ENCODE data around the gene PDZD8.

DNA sequence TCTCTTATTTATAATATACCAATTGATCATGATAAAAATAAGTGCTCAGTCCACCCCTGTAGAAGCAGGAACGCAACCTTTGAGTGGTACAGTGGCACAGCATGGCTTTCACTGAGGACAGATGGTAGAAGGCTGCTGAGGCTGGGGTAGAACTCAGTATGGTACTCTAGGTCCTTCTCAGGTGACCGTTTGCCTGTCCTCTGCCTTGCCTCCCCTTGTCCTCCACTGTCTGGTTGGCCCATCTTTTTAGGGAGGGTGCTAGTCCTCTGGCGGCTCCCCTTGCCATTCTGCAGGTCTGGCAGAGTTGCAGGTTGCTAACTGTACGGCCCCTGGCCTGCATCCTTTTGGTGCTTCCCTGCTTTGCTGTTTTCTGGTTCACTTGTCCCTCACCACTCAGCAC is 107.0 kb downstream of the PDZD8 start:
- no peak for TF ChIP-seq RAD21 (conservative IDR thresholded peaks at IDR 0.05)
- TF ChIP-seq, protein P1, sequence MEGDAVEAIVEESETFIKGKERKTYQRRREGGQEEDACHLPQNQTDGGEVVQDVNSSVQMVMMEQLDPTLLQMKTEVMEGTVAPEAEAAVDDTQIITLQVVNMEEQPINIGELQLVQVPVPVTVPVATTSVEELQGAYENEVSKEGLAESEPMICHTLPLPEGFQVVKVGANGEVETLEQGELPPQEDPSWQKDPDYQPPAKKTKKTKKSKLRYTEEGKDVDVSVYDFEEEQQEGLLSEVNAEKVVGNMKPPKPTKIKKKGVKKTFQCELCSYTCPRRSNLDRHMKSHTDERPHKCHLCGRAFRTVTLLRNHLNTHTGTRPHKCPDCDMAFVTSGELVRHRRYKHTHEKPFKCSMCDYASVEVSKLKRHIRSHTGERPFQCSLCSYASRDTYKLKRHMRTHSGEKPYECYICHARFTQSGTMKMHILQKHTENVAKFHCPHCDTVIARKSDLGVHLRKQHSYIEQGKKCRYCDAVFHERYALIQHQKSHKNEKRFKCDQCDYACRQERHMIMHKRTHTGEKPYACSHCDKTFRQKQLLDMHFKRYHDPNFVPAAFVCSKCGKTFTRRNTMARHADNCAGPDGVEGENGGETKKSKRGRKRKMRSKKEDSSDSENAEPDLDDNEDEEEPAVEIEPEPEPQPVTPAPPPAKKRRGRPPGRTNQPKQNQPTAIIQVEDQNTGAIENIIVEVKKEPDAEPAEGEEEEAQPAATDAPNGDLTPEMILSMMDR (IDR thresholded peaks at IDR 0.05; ENCODE audit: poor library complexity, severe bottlenecking) = no peak
- TF ChIP-seq EP300 (conservative IDR thresholded peaks at IDR 0.05; ENCODE audit: poor library complexity, severe bottlenecking) = no peak
- TF ChIP-seq EZH2 (IDR thresholded peaks at IDR 0.05; ENCODE audit: borderline replicate concordance, insufficient read depth, low read length, poor library complexity, severe bottlenecking) = no peak
- TF ChIP-seq, protein P2, sequence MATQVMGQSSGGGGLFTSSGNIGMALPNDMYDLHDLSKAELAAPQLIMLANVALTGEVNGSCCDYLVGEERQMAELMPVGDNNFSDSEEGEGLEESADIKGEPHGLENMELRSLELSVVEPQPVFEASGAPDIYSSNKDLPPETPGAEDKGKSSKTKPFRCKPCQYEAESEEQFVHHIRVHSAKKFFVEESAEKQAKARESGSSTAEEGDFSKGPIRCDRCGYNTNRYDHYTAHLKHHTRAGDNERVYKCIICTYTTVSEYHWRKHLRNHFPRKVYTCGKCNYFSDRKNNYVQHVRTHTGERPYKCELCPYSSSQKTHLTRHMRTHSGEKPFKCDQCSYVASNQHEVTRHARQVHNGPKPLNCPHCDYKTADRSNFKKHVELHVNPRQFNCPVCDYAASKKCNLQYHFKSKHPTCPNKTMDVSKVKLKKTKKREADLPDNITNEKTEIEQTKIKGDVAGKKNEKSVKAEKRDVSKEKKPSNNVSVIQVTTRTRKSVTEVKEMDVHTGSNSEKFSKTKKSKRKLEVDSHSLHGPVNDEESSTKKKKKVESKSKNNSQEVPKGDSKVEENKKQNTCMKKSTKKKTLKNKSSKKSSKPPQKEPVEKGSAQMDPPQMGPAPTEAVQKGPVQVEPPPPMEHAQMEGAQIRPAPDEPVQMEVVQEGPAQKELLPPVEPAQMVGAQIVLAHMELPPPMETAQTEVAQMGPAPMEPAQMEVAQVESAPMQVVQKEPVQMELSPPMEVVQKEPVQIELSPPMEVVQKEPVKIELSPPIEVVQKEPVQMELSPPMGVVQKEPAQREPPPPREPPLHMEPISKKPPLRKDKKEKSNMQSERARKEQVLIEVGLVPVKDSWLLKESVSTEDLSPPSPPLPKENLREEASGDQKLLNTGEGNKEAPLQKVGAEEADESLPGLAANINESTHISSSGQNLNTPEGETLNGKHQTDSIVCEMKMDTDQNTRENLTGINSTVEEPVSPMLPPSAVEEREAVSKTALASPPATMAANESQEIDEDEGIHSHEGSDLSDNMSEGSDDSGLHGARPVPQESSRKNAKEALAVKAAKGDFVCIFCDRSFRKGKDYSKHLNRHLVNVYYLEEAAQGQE (IDR thresholded peaks at IDR 0.05; ENCODE audit: borderline replicate concordance) = no peak
- no peak for TF ChIP-seq POLR2AphosphoS5 (IDR thresholded peaks at IDR 0.05)
